AG08395 (cell line): Measurements from ENCODE around the gene CYSLTR1.
"Not testable (repeated sequence)": the region's sequence is repeated elsewhere in the genome, so short reads cannot be mapped to it uniquely, and the experiment has no call there.

Source experiments
- DNase-seq: peaks from one replicate; pipeline ENCODE4 v3.0.0; 2012; ENCODE audit warnings: mixed read lengths, low spot score

CYSLTR1 gene, protein sequence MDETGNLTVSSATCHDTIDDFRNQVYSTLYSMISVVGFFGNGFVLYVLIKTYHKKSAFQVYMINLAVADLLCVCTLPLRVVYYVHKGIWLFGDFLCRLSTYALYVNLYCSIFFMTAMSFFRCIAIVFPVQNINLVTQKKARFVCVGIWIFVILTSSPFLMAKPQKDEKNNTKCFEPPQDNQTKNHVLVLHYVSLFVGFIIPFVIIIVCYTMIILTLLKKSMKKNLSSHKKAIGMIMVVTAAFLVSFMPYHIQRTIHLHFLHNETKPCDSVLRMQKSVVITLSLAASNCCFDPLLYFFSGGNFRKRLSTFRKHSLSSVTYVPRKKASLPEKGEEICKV

DNA sequence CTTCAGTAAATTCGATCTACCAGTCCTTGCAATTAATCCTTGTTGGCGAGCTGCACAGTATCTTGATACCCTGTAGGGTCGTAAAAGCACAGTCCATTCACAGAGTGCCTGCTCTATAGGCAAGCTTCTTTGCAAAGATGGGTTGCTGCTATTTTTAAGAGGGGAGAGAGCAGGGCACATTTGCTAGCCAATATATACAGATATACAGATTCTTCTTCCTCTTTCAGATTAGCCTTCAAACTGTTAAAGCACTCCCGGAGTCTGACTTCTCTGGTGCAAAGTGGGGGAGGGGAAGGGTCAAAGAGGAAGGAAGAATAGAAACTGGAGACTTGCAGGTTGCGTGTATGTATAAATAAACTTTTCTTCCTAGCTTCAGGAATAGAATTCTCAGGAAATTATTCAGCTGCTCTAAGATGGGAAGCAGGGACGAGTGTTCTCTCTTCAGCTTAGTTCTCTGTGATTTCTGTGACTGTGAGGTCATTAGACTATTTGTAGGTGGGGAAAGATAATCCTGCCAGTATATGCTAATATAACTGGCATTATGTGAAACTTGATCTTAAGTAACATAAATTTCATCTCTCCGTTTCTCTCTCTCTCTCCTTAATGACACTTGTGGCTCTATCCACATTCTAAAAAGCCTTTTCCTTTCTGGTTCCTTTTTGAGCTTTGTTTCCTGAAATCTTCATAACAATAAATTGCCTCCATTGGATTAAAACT, at the start of gene CYSLTR1:
Gene CYSLTR1 (minus strand): TSS at position 242 of the 717 bp plus-strand sequence. CDS start 53,865 bp downstream, outside the sequence.
- DNase-seq = no peak

DNA sequence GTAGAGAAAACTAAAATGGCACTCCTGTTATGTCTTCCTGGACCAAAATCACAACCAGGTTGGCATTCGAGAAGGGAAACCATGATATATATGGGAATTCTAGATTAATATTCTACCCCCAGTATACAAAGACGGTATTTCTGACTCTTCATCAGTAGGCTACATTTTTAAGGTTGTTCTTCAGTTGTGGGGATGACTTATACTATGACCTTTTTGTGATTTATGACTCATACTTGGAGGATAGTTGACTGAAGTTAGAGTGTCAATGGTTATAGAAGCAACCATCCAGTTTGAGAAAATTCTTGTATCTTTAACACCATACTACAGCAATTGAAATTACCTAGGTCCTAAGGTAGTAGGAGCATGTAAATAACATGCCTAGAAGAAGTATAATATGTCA, 49.8 kb upstream of the CYSLTR1 start:
- no peak for DNase-seq

DNA sequence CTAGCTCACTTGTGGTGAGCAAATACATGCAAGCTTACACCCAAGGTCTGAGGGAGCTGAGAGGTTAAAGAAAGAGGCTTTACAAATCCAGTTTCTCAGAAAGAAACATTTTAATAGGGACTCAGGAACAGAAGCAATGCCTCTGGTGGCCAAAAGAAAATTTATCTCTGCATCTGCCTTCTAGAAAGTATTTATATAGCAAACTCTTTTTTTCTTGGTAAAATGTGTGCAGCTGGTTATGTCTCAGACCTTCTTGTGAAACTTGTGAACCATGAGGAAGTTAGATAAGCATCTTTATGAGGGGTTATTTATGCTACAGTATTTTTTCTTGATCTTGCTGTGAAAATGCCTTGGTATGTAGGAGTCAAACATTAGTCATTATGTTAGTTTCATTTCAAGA, 48.5 kb upstream of the CYSLTR1 start:
- no peak for DNase-seq

DNA sequence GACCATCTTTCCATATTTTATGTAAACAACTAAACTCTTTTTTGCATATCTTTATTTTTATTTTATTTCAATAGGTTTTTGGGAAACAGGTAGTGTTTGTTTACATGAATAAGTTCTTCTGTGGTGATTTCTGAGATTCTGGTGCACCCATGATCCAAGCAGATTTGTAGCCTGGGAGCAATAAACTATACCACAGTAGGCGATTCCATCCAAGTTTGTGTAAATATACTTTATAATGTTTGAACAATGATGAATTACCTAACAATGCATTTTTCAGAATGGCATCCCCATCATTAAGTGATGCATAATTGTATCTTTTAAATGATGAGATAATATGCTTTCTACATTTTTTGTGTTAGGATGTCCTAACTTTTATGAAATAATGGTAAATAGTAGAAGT, 39.2 kb upstream of the CYSLTR1 start:
- DNase-seq = no peak

DNA sequence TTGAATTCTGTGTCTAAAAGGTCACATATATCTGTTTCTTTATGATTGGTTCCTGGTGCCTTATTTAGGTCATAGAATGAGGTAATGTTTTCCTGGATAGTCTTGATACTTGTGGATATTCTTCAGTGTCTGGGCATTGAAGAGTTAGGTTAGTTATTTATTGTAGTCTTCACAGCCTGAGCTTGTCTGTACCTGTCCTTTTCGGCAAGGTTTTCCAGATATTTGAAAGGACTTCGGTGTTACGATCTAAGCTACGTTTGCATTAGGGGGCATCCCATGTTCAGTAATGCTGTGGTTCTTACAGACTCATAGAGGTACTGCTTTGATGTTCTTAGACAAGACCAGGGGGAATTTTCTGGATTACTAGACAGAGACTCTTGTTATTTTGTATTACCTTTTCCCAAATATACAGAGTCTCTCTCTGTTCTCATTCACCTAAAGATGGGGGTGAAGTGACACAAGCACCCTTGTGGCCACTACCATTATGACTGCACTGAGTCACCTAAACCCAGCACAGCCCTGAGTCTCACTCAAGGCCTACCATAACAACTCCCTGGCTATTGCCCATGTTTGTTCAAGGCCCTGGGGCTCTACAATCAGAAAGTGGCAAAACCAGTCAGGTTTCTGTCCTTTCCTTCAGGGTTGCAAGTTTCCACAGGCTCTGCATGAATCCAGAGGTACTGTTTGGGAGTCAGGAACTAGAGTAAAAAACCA, 30.1 kb upstream of the CYSLTR1 start:
- DNase-seq = no peak

DNA sequence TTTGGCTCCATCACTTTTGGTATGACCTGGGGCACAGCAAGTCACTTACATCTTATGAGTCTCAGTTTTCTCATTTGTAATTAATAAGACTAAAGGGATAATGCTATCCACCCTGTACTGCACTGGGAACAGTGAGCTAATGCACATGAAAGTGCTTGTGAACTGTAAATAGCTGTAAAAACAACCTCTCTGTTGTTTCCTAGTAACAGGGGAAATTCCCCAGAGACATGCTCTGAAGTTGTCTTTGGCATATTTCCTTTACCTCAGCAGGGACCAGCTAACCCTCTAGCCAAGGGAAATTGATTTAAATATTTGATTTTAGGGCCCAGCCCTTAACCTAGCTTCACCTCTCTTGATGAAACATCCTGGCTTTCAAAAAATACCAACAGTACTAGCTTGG, 6.1 kb upstream of the CYSLTR1 start:
- no peak for DNase-seq

DNA sequence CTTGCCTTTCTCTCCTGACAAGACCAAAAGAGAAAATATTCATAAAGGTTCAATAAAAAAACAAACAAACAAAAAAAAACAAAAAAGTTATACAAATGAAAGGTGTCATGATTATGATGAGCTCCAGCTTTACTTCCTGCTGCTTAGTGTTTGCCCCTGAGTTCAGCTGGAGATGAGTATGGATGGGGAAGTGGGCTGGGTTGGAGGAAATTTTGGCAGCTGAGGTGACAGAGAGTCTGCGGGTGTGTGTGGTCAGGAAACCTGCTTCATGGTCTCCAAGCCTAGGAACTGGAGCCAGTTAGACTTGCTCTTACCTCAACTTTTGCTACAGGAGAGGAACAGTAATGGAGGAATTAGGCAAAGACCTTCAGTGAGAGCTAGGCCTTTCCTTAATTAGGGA, 4.3 kb upstream of the CYSLTR1 start:
- DNase-seq = no peak

DNA sequence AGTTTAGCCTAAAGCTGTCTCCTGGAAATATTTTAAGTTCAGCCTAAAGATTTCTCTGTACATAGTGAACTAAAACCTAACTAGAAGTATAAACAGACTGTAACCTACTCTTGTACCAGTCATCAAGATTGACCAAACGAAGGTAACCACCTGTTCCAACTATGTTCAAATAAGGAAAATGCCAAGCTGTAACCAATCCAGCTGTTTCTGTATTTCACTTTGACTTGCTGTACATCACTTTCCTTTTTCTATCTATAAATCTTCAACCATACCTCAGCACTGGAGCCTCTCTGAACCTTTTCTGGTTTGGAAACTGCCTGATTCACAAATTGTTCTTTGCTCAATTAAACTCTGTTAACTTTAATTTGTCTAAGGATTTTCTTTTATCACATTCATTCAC, 3.1 kb upstream of the CYSLTR1 start:
- no peak for DNase-seq

DNA sequence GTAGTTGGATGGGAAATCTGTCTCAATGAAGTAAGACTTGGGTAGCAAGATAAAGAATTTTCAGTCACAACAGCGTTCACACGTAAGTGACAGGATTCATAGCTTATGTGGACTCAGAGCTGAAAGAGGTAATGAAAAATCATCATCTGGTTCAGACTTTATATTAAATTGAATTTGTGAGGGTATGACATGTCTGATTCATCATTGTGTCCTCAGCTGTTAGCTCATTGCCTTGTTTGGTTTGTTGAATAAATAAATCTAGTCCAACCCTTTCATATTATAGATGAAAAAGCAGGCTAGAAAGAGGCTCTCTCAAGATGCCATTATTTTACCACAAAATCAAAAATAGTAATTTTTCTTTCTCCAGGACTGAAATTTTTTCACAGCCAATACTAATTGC, 2.7 kb upstream of the CYSLTR1 start:
- no peak for DNase-seq

DNA sequence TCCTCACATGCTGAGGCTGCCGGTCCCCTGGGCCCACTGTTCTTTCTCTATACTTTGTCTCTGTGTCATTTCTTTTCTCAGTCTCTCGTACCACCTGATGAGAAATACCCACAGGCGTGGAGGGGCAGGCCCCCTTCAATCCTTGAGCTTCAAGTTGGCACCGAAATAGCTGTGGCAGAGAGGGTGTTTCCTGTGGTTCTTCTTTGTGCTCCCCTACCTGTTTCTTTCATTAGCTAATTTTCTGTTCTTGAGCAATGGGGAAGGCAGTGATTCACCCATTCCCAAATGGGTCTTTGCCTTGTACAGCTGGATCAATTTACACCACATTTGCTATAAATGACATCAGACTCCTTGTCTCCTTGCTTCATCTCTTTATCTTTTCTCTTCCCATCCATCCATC, 2.1 kb upstream of the CYSLTR1 start:
- DNase-seq = no peak

DNA sequence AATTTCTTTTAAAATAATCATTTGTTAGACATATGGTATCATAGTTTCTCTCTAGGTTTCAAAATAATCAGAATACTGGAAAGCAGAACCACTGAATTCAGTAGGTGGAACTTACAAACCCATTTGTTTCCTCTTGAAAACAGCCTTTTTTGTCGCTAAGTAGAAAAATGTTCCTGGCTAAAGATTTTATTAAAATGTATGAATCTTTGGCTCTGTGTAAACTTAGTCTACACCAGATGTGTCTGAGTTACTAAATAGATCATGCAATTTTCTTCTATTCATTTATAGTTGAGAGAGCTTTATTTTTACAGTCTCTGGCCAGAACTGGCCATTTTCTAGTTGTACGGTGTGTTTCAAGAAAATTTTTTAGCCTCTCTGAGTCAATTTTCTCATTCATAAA, 1.0 kb downstream of the CYSLTR1 start:
- no peak for DNase-seq

DNA sequence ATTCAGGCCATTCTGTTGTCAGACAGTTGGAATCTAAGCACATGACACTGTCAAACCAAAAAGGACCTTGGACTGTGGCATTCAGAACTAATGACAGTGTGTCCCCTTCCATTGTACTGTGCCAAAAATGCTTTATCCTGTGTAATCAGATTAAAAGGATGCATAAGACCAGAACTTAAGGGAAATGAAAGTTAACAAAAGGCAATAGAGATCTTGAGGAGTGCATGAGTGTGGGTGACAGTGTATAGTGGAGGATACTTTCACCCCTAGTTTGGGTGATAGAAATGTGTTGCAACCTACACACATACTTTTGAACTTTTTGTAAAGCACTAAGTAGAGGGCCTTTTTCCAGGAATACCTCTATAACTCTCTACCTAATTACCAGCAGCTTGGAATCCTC, 4.5 kb downstream of the CYSLTR1 start:
- DNase-seq = no peak

DNA sequence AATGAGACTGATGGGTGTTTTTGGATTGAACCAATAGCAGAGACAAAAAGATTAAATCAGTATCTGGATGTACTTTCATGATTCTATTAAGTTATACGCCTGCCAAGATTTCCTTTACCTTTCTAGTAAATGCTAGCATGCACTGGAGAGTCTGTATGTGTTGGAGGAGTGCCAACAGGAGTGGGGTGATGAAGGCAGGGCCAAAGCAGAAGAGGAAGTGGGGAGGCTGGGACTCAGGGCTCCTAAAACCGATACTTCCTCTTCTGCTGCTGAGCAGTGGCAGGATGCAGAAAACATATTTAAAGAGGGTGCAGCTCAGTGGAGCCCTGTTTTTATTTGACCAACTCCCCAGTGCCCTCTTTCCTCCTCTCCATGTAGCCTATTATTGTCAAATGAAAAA, 5.6 kb downstream of the CYSLTR1 start:
- no peak for DNase-seq

DNA sequence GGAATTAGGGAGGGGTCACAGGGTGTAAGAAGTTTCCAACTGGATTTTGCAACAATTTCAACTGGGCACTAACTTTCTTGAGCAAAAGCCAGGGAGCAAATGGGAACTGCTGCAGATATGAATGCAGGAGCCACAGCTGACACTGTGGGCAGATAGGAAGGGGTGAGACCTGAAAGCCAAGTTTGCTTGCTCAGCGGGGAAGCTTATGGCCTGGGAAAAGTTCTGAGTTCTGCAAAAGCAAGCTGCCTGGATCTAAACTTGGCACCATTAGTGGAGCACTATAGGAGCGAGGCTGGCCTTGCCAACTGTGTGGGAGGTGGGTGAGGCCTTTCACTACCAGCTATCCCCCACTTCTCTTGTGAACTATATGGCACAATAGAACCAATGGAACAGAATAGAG, 11.1 kb downstream of the CYSLTR1 start:
- no peak for DNase-seq

DNA sequence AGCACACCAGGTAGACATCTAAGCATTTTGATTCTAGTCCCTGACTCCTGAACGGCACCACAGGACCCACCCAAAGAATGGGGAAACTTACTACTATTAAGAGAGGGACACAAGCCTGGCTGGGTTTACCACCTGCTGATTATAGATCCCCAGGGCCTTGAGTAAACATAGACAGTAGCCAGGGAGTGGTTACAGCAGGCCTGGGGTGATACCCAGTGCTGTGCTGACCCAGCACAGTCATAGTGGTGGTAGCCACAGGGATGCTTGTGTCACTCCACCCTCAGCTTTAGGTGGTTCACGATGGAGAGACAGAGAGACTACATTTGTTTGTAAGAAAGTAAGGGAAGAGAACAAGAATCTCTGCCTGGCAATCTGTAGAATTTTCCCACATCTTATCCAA, 11.7 kb downstream of the CYSLTR1 start:
- DNase-seq = no peak

DNA sequence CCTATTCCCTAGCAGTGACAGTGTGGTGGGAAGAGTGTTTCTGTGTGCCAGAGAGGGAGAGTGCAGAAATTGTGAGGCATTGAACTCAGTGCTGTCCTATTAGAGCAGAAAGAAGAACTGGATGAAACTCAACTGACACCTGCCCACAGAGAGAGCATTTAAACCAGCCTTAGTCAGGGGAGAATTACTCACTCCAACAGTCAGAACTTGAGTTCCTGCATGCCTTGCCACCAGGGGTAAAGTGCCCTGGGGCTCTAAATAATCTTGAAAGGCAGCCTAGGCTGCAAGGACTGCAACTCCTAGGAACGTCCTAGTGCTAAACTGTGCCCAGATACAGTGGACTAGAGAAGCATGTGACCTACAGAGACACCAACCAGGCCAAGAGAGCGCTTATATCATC, 12.8 kb downstream of the CYSLTR1 start:
- no peak for DNase-seq

DNA sequence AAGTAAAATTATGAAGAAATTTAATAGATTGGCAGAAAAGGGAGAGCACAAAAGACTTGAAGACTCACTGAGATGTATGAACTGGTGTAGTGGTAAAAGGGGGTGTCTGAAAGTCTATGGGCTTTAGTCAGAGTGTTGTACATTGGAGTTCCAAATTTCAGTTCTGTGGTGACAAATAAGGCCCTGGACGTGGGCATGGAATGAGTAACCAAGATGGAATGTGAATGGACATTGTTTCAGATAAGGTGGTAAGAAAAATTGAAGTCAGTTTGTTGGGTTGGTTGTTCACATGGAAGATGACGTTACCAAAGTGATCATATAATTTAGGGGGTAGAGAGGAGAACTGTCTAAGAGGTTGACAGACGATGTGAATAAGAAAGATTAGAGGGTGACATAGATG, 13.9 kb downstream of the CYSLTR1 start:
- DNase-seq = no peak

DNA sequence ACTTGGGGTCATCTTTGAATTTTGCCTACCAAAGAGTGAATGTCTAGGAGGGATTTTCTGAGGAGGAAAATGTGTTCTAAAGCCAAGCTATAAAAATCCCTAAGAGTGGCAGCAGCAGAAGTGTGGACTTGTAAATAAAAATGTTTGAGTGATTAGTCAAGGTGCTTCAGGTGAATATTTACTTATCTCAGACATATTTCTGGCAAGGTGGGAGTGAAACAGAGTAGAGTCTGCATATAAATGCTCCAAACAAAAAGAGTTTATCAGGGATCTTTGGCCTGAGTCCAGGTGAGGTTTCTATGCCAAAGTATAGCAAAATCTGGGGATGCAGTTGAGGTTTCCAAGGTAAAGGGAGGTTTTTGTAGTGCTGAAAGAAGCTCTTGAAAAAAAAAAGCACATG, 19.7 kb downstream of the CYSLTR1 start:
- DNase-seq = no peak

DNA sequence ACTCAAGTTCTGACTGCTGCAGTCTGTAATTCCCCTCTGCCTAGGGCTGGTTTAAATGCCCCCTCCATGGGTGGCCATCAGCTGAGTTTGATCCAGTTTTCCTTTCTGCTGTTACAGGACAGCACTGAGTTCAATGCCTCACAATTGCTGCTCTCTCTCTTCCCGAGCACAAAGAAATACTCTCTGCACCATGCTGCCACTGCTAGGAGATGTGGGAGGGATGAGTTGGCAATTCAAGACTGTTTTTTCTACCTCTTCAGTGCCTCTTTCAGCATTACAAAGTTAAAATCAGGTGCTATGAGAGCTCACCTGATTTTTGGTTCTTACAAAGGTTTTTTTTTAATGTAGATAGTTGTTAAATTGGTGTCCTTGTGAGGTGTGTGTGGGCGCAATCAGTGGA, 24.3 kb downstream of the CYSLTR1 start:
- no peak for DNase-seq

DNA sequence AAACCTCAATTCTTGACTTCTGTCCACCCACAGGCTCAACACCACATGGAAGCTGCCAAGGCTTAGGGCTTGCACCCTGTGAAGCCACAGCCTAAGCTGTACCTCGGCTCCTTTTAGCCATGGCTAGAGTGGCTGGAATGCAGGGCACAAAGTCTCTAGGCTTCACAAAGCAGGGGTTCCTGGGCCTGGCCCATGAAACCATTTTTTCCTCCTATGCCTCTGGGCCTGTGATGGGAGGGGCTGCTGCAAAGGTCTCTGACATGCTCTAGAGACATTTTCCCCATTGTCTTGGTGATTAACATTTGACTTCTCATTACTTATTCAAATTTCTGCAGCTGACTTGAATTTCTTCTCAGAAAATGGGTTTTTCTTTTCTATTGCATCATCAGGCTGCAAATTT, 26.5 kb downstream of the CYSLTR1 start:
- not testable (repeated sequence) for DNase-seq

DNA sequence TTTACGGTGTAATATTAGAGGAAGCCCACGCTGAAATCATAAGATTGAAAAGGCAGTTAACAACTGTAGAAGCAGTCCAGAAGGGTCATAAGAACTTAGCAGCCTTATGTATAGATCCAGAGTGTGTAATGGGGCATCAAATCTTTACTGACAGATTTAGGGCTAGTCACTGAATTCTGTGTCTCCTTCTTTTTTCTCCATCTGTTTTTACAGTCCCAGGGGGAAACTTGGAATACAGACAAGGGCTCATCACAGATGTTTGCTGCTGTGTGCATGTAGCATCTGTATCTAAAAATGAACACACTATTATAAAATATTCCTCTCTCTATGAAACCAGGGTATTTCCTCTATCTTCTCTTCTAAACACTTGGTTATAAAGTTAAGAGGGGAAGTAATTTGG, 43.9 kb downstream of the CYSLTR1 start:
- DNase-seq = no peak

DNA sequence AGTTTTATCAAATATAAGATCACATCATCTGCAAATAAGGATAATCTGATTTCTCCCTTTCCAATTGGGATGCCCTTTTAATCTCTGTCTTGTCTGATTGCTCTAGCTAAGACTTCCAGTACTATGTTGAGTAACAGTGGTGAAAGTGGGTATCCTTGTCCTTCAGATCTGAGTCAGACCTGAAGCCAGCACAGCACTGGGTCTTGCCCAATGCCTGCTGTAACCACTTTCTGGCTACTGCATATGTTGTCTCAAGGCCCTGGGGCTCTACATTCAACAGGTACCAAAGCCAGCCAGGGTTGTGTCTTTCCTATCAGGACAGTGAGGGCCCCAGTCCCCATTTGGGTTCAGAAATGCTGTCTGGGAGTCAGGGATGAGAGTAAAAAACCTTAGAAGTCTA, 90.3 kb downstream of the CYSLTR1 start:
- no peak for DNase-seq

DNA sequence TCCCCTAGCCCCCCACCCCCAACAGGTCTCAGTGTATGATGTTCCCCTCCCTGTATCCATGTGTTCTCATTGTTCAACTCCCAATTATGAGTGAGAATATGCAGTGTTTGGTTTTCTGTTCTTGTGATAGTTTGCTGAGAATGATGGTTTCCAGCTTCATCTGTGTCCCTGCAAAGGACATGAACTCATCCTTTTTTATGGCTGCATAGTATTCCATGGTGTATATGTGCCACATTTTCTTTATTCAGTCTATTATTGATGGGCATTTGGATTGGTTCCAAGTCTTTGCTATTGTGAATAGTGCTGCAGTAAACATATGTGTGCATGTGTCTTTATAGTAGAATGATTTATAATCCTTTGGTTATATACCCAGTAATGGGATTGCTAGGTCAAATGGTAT, 101.4 kb downstream of the CYSLTR1 start:
- not testable (repeated sequence) for DNase-seq
